HPDE6-E6E7 (cell line): ENCODE data around the gene PLPP4.

ENCODE experiments used
- DNase-seq: peaks from one replicate; pipeline ENCODE4 v3.0.0; 2011; ENCODE audit warnings: missing footprints; ENCODE audit errors: extremely low spot score

Gene PLPP4

DNA sequence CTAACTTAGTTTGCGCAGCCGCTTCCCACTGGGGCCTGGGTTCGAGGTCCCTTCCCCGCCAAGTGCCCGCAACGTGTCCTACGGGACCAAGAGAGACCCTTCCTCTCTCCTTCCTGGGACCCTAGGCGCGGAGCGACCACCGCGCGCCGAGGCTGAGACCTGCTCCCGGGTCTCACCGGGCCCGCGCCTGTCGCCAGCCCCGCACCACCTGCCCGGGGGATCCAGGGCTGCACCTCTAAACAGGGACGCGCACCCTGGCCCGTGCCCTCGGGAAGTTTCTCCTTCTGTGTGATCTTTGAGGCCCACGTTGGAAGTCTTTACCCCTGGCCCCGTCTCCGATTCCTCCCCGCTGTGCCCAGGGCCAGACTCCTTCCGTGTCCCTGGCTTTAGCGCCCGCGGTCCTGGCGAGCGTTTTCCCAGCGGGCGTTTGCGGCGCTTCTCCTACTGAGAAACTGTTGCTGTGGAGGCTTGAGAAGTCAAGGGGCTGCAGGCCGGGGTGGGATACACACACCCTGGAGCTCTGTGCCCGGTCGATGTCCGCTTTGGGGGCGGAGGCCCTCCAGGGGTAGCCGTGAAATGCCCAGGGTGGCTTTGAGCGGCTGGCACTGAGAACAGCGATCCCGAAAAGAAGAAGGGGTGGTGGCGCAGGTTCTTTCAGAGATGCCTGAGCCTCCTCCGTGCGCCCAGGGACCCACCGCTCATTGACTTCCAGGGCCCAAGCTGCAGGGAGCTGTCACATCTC is 575 bp downstream of the PLPP4 start:
- no peak for DNase-seq

DNA sequence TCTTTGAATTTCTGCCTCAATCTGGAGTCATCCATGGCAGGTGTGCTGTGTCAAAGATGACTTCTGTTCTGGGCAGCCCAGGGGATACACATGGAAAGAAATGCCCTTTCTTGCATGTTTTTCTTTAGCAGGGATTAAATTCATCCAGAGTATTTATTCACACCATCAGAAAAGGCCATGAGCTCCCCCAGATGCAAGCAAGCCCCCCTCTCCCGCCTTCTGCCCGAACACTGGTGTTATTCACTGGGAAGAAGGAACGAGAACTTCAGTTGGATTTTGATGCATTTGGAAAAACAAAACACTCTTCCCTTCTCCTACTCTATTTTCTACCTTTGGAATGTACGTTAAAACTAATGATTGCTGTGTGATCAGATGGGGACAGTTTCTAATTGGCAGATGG is 1.4 kb downstream of the PLPP4 start:
- no peak for DNase-seq

- no peak for DNase-seq
Observed at GRCh38 chr10:120459185-120459584, 2.2 kb downstream of the PLPP4 start.

DNA sequence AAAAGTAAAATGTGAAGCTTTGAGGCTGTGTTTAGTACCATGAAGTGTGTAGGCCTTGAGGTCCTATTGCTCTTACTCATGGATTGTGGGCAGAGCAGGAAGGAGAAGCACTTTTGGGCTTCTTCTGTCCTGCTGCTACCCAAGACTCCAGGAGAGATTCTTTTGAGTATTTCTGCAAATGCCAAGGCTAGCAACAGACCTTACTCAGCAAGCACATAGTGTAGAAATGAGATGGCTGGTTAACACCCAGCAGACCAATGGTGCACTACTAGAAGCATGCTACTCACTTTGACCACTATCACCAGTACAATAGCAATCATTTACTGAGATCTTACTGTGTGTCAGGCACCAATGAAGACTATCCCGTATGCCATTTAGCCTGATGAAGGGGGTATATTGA is 3.2 kb downstream of the PLPP4 start:
- no peak for DNase-seq

DNA sequence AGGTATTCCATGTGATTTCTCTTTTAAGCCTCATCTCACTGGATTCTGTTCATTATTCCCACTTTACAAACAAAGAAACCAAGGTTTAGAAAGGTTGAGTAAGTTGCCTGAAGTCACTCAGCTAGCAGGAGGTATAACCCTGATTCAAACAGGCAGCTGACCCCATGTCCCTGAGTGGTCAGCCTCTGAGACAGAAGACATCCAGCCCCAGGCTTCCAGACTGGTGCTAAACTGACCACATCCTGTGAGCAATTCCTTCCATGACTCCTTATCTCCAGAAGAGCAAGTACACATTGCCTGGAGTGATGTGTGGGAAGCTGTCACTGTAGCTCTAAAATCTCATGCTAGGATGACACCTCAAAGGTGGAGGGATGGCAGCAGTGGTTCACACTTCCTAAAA is 3.7 kb downstream of the PLPP4 start:
- DNase-seq = no peak

DNA sequence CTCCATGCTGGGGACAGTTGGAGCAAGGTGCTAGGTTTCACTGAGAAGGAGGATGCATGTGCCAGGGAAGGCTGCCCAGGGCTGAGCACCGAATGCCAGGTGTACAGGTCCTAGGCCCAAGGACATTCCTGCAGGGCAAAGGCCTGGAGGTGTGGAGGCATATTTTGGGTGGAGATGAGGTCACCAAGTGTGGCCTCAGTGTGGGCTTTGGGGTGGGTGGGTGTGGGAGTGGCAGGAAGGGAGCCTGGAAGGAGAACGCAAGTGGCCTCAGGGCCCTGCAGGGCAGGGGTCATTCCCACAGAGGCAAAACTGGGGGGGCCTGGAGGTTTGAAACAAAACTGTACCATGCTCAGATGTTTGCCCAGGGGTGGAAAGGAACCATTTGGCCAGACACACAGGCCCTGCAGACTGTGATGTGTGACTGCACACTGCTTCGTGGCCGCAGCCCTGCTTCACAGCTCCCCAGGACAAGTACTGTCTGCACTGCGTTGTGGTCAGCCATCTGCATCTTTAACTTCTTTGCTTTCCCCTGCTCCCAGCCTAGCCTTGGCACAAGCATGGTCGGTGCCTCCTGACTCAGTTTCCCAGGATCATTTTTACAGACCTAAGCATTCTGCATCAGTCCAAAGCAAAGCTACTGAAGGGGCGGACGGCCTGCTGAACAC is 5.1 kb downstream of the PLPP4 start:
- no peak for DNase-seq

DNA sequence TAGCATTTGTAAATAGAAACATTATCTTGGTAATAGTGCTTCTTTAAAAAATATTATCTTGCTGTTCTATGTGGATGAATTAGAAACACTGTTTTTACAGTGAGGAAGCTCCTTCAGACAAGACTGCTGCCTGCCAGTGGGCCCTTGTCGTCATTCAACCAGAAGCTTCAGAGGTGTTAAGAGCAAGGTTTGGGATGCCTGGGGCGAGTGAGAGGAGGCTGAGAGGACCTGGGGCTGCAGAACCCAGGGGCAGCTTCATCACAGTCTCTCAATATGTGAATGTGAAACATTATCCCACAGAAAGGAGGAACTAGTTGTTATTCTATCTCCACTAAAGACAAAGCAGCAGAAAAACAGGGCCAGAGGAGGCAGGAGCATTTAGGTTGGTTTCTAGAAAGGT is 8.1 kb downstream of the PLPP4 start:
- DNase-seq = no peak

GRCh38 chr10:120466006-120466405 is 9.0 kb downstream of the PLPP4 start:
- no peak for DNase-seq

DNA sequence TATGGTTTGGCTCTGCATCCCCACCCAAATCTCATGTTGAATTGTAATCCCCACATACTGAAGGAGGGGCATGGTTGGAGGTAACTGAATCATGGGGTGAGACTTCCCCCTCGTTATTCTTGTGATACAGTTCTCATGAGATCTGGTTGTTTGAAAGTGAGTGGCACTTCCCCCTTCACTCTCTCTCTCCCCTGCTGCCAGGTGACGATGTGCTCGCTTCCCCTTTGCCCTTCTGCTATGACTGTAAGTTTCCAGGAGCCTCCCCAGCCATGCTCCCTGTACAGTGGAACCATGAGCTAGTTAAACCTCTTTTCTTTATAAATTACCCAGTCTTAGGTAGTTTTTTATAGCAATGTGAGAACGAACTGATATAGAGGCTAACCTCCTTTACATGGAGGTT is 16.6 kb downstream of the PLPP4 start:
- DNase-seq = no peak

DNA sequence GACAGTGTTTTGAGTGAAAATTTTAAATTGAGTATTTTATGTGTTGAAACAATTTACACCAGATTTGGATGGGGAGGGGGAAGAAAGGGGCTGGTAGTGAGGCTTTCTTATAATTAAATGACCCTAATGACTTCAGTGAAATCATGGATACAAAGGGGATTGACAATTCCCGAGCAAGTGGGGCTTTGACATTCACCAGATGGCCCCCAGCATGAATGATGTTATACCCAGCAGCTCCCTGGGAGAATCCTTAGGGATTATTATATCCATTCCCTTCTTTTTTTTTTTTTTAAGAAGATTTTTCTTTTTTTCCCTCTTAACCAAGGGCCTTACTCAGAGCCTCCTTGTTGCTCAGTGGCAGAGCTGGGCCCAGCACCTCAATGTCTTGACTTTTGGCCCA is 17.9 kb downstream of the PLPP4 start:
- no peak for DNase-seq

GRCh38 chr10:120475844-120476791 is 19.1 kb downstream of the PLPP4 start:
- DNase-seq = no peak

- no peak for DNase-seq
Observed at GRCh38 chr10:120477021-120477742, 20.2 kb downstream of the PLPP4 start.

DNA sequence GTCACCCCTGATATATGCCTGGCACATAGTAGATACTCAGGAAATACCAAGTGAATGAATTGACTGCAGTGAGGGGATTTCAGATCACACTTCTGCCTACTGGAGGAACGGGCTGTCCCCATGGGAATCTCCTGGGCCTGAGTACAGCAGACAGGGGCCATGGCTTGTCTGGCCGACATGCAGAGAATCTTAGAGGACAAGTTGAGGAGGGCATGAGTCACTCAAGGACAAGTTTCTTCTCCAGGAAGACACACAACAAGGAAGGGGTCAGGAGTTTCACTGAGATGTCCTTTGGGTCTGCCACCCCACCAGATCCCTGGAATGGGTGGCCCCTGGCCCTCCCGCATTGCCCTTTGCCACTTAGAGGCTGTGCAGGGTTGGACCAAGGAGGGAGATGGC is 20.7 kb downstream of the PLPP4 start:
- DNase-seq = no peak

DNA sequence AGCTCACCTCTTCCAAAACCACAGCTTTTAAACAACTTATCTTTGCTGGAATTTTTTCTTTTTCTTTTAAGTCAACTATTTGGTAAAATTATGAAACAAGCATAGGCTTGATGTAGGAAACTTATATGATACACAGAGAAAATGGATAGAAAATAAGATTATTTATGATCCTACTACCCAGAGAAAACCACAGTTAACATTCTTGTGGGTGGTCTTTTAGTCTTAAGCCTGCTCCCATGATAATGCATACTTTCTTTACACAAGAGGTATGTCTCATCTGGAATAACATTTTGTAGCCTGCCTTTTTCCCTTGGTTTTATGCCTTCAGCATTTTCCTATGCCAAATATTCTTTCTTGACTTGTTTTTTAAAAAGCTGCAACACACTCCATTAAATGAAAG is 21.4 kb downstream of the PLPP4 start:
- no peak for DNase-seq

- no peak for DNase-seq
Observed at GRCh38 chr10:120479506-120479905, 22.5 kb downstream of the PLPP4 start.

DNA sequence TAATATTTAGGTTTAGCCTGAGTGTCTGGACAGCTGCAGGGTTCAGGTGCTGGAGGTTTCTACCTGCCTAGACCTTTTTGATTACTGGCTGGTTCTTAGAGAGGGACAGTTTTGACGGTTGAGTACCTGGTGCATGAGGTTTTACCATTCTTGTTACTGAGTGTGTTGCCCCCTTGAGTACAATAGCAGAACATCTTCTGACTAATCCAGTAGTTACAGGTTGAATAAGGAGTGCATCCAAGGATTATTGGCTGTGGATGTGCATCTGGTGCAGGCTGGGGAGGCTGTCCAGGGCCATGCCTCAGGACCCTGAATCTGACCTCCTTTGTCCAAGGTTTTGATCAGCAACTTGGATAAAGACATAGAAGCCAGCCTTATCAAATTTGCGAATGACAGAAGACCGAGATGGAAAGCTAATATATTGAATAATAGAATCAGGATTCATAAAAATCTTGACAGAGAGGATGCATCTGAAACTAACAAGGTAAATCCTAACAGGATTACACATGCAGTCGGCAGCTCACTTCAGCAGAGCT is 23.1 kb downstream of the PLPP4 start:
- DNase-seq = no peak

GRCh38 chr10:120480848-120481247 is 23.8 kb downstream of the PLPP4 start:
- no peak for DNase-seq

GRCh38 chr10:120483006-120483405 is 26.0 kb downstream of the PLPP4 start:
- DNase-seq = no peak

DNA sequence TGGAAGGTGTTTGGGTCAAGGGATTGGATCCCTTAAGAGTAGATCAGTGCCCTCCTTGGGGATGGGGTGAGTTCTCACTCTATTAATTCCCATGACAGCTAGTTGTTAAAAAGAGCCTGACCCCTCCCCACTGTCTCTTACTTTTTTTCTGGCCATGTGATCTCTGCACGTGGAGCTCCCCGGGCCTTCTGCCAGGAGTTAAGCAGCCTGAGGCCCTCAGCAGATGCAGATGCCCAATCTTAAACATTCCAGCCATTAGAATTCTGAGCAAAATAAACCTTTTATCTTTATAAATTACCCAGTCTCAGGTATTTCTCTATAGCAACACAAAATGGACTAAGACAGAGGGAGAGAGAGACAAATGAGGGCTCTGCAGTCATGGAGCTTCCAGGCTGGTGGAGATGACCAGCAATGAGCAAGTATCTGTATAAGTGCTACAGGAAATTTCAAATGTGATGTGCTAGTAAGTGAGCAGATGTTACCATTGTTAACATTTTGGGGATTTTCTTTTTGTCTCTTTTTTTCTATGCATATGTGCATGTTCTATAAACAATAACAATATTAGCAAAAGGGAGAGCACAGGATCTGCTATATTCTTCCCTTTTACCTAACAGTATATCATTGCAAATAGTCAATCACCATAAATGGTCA is 26.7 kb downstream of the PLPP4 start:
- no peak for DNase-seq

- no peak for DNase-seq
Observed at GRCh38 chr10:120485946-120486345, 28.9 kb downstream of the PLPP4 start.

DNA sequence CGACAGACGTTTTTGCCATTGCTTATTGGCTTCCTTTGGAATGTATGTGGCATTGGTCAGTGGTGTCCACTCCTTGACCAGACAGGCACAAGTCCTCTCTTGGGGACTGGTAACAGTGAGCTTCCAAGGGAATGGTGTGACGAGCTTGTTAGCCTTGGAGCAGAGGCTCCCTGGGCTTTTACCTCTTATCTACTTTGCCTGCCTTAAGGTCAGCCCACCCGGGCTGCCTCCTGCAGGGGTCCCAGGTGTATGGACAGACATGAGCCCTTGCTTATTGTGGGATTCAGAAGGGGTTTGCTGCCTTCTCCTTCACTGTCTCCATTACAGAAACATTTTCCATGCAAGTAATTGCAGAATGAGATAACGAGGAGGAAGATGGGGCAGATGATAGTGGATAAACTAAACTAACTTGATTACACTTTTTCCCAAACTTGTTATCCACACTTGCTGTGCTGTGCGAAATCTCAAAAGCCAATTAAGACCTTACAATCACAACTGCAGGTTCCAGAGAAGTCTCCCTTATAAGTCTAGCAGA is 29.7 kb downstream of the PLPP4 start:
- DNase-seq = no peak
